Erythroblast (primary cell): ENCODE results near the gene MBP.

Experiments used
- DNase-seq, 2 experiments: peaks; one replicate each; lab custom pipeline; 2025; lab: John Stamatoyannopoulos, UW
- GATA1 ChIP-seq: IDR thresholded peaks from 2 replicates; pipeline ENCODE4 v1.6.1; 2011; ENCODE audit warnings: low read depth, mild to moderate bottlenecking, control low read depth, low read length, moderate library complexity
- POLR2A ChIP-seq: IDR thresholded peaks from 2 replicates; pipeline ENCODE4 v1.6.1; 2011; ENCODE audit warnings: mild to moderate bottlenecking, low read length

The MBP gene

GRCh38 chr18:77087393-77088141 is 45.0 kb downstream of the MBP start:
- TF ChIP-seq POLR2A (no peak), GATA1 (no peak)
- no peak for DNase-seq

- DNase-seq, result no peak
These were observed 45.8 kb downstream of the MBP start for GRCh38 chr18:77086656-77087392.

DNA sequence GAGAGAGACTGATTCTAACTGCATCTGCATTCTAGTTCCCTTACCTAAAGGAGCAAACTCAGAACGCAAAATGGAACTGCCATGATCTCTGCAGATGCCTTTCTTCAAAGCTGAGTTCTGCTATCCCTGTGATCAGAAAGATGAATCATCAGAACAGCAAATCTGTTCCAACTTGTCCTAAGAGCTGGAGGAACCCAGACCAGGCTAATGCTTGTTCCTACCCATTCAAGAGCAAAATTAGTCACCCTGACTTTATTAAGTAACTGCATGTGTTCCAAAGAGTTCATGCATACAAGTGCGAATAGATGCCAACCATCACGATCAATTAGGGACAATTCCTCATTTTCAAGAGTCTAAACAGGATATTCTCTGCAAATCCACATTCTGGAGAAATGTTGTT is 46.5 kb downstream of the MBP start:
- DNase-seq, result no peak
- TF ChIP-seq POLR2A (no peak), GATA1 (no peak)

More at GRCh38 chr18:77086656-77087392, 45.8 kb downstream of the MBP start:
- TF ChIP-seq POLR2A (no peak), GATA1 (no peak)

DNA sequence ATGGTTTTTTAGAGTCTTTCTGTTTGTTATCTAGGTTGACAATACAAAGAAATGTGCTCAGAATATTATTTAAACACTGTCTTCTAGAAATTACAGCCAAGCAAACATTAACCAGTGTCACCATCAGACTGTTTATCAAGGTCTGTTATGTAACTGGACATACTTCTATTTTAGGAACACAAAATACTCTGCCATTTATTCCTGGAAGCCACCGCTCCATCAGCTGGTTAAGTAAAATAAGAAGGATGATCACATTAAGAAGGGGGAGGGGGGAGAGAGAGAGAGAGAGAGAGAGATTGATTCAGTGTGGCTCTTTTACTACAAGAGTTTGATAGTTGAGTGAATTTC is 47.9 kb downstream of the MBP start:
- TF ChIP-seq GATA1, result no peak
- TF ChIP-seq POLR2A, result no peak
- DNase-seq, result no peak

DNA sequence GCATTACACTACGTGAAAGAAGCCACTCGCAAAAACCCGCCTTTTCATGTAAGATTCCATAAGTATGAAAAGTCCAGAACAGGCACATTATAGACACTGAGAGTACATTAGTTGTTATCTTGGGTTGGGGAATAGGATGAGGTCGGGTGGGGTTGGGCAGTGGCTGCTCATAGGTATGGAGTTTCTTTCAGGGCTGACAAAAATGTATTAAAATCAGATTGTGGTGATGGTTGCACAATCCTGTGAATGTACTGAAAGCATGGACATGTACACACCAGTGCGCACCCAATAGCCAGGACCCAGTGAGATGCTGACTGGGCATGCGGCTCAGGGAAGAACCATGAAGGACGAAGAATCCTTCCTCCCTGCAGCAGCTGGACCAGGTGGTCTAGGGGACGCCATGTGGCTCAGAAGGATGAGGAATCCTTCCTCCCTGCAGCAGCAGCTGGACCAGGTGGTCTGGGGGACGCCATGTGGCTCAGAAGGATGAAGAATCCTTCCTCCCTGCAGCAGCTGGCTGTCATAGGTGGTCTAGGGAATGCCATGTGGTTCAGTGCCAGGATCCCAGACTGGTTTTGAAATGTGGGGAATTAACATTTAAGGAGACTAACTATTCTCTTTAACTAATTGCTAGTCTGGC is 50.1 kb downstream of the MBP start:
- DNase-seq, result no peak
- no peak for TF ChIP-seq POLR2A
- TF ChIP-seq GATA1, result no peak

- TF ChIP-seq POLR2A, result no peak
- no peak for TF ChIP-seq GATA1
- DNase-seq, result no peak
These were observed 51.2 kb downstream of the MBP start for GRCh38 chr18:77081390-77081778.

DNA sequence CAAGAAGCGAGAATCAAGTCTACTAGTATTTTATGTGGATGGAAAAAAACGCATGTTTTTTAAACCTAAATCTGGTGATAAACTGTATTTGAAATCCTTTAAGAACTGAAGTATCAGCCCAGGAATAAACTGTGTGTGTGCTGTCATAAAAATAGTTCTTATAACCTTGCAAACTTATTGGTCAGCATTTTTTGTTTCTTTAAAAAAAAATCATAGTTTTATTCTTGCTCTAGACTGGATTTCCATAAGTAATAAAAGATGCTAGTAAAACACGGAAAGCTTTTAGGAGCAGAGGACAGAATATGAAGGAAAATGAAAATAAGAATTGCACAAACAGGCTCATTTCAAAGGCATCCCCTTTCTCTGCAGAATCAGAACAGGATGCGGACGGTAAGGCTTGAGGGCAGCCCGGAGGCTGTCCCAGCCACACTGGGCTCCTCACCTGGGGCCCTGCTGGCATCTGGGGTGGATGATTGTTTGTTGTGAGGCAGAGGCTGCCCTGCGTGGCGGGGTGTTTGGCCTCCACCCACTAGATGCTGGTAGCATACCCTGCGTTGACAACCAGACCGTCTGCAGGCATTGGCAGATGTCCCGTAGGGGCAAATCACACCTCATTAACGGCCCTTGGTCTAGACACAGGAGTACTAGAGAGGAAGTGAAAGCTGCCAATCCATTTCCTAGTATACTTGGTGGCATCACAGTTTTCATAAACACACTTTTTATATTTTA is 52.5 kb downstream of the MBP start:
- TF ChIP-seq GATA1, result no peak
- TF ChIP-seq POLR2A, result no peak
- no peak for DNase-seq

- TF ChIP-seq POLR2A (no peak), GATA1 (no peak)
These were observed 53.5 kb downstream of the MBP start for GRCh38 chr18:77079088-77079487.

GRCh38 chr18:77078690-77079070 is 53.9 kb downstream of the MBP start:
- TF ChIP-seq GATA1, result no peak
- no peak for TF ChIP-seq POLR2A
- no peak for DNase-seq

More at GRCh38 chr18:77079088-77079487, 53.5 kb downstream of the MBP start:
- DNase-seq, result no peak

DNA sequence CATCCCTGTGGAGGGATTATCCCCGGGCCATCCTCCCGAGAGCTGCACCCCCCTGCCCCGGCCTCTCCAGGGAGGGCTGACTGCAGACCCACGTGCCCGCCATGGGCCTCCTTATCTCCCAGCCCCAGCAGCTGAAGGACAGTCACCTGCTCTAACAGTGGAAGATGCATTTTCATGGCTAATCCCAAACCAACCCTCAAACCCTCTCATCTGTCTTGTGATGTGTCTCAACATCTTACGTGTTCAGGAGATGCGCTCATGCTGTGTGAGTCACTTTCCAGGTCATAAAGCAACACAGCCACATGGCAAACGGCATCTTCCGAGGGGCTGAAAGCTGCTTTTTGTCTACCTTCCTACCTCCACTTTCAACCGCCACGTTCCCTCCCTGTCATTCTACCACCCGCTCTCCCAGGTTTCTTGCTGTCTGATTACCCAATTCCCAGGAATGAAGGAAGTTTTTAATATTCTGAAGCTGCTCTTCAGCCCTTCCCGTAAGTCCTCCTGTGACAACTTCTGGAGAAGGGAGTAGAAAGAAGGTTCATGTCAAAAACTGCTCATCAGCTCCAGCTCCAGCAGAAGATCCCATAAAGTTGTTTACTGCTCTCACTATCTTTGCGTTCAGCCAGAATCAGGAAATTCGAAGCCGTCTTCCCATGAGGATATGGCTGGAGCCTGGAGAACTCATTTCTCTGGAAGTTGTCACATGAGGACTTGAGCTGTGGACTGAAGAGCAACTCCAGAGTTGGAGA is 54.5 kb downstream of the MBP start:
- TF ChIP-seq GATA1, result no peak
- DNase-seq, result peak; percentile 80 to 86

GRCh38 chr18:77077401-77077800 is 55.2 kb downstream of the MBP start:
- TF ChIP-seq GATA1 (no peak), POLR2A (no peak)
- DNase-seq, result no peak

- TF ChIP-seq POLR2A, result no peak
- TF ChIP-seq GATA1, result no peak
- DNase-seq, result no peak
These were observed 56.5 kb downstream of the MBP start for GRCh38 chr18:77076111-77076510.

DNA sequence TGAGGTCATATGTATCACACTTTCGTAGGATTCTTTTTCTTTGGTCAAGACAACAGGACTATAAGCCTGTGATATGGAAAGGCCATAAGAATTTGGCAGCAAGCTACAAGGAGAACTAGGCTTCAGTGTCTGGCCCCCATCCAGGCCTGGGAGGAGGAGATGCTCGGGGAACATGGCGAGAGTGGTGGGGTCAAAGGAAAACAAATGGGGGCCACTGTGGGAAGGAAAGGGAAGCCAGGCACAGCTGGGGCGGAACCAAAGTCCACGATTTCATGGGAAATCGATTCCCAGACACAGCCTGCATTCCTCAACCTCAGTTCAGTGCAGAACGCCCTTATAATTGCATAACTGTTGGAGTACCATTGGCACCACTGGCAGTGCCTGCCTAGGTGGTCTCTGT is 58.2 kb downstream of the MBP start:
- no peak for DNase-seq

More for the DNA sequence above, 58.2 kb downstream of the MBP start:
- TF ChIP-seq GATA1 (no peak), POLR2A (no peak)
